RPMI7951 (cell line): ENCODE results near the gene CROCC2. TPM values are rescaled to one million over a fixed set of nuclear protein-coding genes. Genes with fewer than 3 reads are reported as not detected.

Source experiments
- DNase-seq: peaks from one replicate; pipeline ENCODE4 v3.0.0-alpha.2; 2012; ENCODE audit warnings: low read depth
- total RNA-seq: library from RNA; depleted of rRNA; stranded (reverse); fragments of >200 nt; shearing (Covaris generic); gene quantifications from 2 replicates; pipeline ENCODE4 v1.2.3, GENCODE V29; 2014; rRNA removed

Gene CROCC2
- 0.12 TPM in 1 of 2 replicates, not detected in the other for total RNA-seq

- DNase-seq = peak; percentile 42
Observed at GRCh38 chr2:240906141-240906910, at the start of gene CROCC2. TSS of gene CROCC2 (plus strand) at chr2:240906336. CDS start at chr2:240906514, 178 bp downstream.

GRCh38 chr2:240857039-240858008 lies 48.8 kb upstream of the CROCC2 start:
- DNase-seq = no peak

- no peak for DNase-seq
Observed at GRCh38 chr2:240858321-240858720, 47.8 kb upstream of the CROCC2 start.

- DNase-seq = no peak
Observed at GRCh38 chr2:240858871-240859270, 47.3 kb upstream of the CROCC2 start.

- no peak for DNase-seq
Observed at GRCh38 chr2:240861547-240861946, 44.6 kb upstream of the CROCC2 start.

- DNase-seq = no peak
Observed at GRCh38 chr2:240864475-240864874, 41.7 kb upstream of the CROCC2 start.

- DNase-seq = no peak
Observed at GRCh38 chr2:240865391-240865790, 40.7 kb upstream of the CROCC2 start.

- peak; percentile 55 for DNase-seq
Observed at GRCh38 chr2:240868286-240869108, 37.6 kb upstream of the CROCC2 start, which contains the start of gene AGXT. TSS of gene AGXT (plus strand) at chr2:240868824. CDS start at chr2:240868866, 42 bp downstream.

GRCh38 chr2:240869109-240869955 lies 36.8 kb upstream of the CROCC2 start:
- no peak for DNase-seq

- no peak for DNase-seq
Observed at GRCh38 chr2:240869956-240870875, 35.9 kb upstream of the CROCC2 start.

GRCh38 chr2:240871071-240871958 lies 34.8 kb upstream of the CROCC2 start:
- DNase-seq = no peak

- no peak for DNase-seq
Observed at GRCh38 chr2:240872317-240873097, 33.6 kb upstream of the CROCC2 start.

- DNase-seq = no peak
Observed at GRCh38 chr2:240873098-240873788, 32.9 kb upstream of the CROCC2 start.

- peak; percentile 67 for DNase-seq
Observed at GRCh38 chr2:240873805-240874714, 32.1 kb upstream of the CROCC2 start.

- DNase-seq = no peak
Observed at GRCh38 chr2:240874715-240875227, 31.4 kb upstream of the CROCC2 start.
